PC-3 (cell line): ENCODE measurements around the gene RGL3.

Experiments used
- CTCF ChIP-seq: fragments of 300-600 bp; sonication (generic); conservative IDR thresholded peaks from 2 replicates; pipeline ENCODE4 v1.5.1; 2017; ENCODE audit warnings: antibody characterized with exemption, low read depth, mild to moderate bottlenecking, low read length
- EZH2 ChIP-seq: fragments of 300-600 bp; sonication (generic); IDR thresholded peaks from one replicate; pipeline ENCODE4 v1.6.1; 2017; ENCODE audit warnings: antibody characterized with exemption, mild to moderate bottlenecking, low read length; ENCODE audit not compliant: unreplicated experiment

DNA sequence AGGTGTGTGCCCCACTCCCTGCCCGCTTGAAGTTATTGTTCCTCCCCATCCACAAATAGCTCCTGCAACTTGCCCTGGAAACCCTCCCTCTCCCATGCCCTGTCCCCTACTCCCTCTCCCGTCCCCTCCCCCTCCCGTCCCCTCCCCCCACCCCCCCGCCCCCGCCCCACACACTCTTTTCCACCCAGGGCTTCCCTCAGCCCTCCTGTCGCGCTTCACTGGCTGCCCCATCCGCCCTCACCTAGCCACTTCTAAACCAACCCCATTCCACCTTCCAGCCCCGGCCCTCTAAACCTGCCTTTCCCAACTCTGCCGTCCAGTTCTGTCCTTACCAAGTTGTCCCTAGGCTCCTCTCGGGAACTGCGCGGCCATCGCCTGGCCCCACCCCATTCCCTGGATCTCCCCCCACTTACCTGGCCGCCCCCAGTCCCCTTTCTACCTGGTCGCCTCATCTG is 993 bp downstream of the RGL3 start:
- TF ChIP-seq CTCF (no peak), EZH2 (no peak)
